ENCODE results near the gene FAM13A. TPM values are rescaled to one million over a fixed set of nuclear protein-coding genes. Genes with fewer than 3 reads are reported as not detected.

FAM13A gene
- total RNA-seq, 1 donor from 2014 or later = 40.3 TPM

GRCh38 chr4:88817740-88818139, 239.2 kb downstream of the FAM13A start:
- Mint-ChIP-seq H3K27me3 (ENCODE audit: insufficient read depth, low read depth) (peaks cover 2% of the 10 kb centered on the region), H3K36me3 (no peaks in the 10 kb centered on the region), H3K27ac (no peak overlapping the region), H3K4me3 (no peak overlapping the region), H3K9me3 (no peaks in the 10 kb centered on the region), H3K4me1 (peaks cover 21% of the 10 kb centered on the region)
- H3K9ac ChIP-seq = no peak overlapping the region
- H4K20me1 ChIP-seq (ENCODE audit: low read depth) = no peaks in the 10 kb centered on the region
- no peaks in the 10 kb centered on the region for H3K27me3 ChIP-seq
- no peak overlapping the region for H3K27ac ChIP-seq
- no peaks in the 10 kb centered on the region for H3K36me3 ChIP-seq
- H3K79me2 ChIP-seq (ENCODE audit: low read depth) = peaks cover 4% of the 10 kb centered on the region
- no peak for DNase-seq (ENCODE audit: low spot score)
- H3K4me2 ChIP-seq = no peak overlapping the region
- no peak overlapping the region for H3K4me3 ChIP-seq
- peaks cover 11% of the 10 kb centered on the region for H3K4me1 ChIP-seq
- H3F3A ChIP-seq (ENCODE audit: low read depth) = peaks cover under 1% of the 10 kb centered on the region
- TF ChIP-seq CTCF (IDR thresholded peaks at IDR 0.05) = no peak
- no peak overlapping the region for H2AFZ ChIP-seq (replicated peaks)
- no peaks in the 10 kb centered on the region for H3K9me3 ChIP-seq (ENCODE audit: low read depth)

GRCh38 chr4:88816360-88816759, 240.6 kb downstream of the FAM13A start:
- Histone ChIP-seq H3K4me2 (no peak overlapping the region), H3K4me1 (no peaks in the 10 kb centered on the region), H3K27ac (no peak overlapping the region), H3K9ac (no peak overlapping the region), H4K20me1 (ENCODE audit: low read depth) (no peaks in the 10 kb centered on the region), H3K36me3 (no peaks in the 10 kb centered on the region), H3F3A (ENCODE audit: low read depth) (no peaks in the 10 kb centered on the region), H3K9me3 (ENCODE audit: low read depth) (no peaks in the 10 kb centered on the region), H2AFZ (replicated peaks) (no peak overlapping the region), H3K4me3 (no peak overlapping the region), H3K27me3 (no peaks in the 10 kb centered on the region), H3K79me2 (ENCODE audit: low read depth) (no peaks in the 10 kb centered on the region)
- H3K27me3 Mint-ChIP-seq (ENCODE audit: insufficient read depth, low read depth) = peaks cover 2% of the 10 kb centered on the region
- no peak for DNase-seq (ENCODE audit: low spot score)
- no peak overlapping the region for H3K27ac Mint-ChIP-seq
- peaks cover 14% of the 10 kb centered on the region for H3K4me1 Mint-ChIP-seq
- no peak overlapping the region for H3K4me3 Mint-ChIP-seq
- H3K36me3 Mint-ChIP-seq = no peaks in the 10 kb centered on the region
- no peaks in the 10 kb centered on the region for H3K9me3 Mint-ChIP-seq
- TF ChIP-seq EZH2phosphoT487 (IDR thresholded peaks at IDR 0.05) (no peak), CTCF (IDR thresholded peaks at IDR 0.05) (no peak), EZH2 (IDR thresholded peaks at IDR 0.05) (no peak)

DNA sequence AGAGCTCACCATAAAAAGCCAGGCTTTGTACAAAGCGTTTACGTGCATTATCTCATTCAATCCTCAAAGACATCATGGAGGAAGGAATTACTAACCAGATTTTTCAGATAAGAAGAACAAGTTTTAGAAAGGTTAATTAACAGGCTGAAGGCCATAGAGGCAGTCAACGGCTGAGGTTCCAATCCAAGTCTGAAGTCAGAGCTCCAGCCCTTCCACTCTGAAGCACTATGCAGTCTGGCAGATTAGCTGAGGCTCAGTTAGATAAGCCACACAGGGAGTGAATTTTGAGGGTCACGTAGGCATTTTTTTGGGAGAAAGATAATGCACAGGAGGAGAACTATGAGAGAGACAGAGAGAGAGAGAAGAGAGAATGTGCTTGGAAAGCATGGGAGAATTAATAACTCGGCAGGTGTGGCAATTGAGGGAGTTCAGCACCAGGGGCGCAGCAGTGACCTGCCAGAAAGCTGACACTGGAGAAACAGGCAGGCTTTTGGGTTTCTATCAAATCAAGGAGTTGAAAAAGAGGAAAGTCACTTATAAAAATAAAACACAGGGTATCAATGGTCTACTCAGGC, 242.9 kb downstream of the FAM13A start:
- no peak overlapping the region for H3K4me2 ChIP-seq
- H3K79me2 ChIP-seq (ENCODE audit: low read depth) = no peaks in the 10 kb centered on the region
- Mint-ChIP-seq H3K36me3 (no peaks in the 10 kb centered on the region), H3K4me3 (no peak overlapping the region), H3K27ac (no peak overlapping the region), H3K4me1 (peaks cover 4% of the 10 kb centered on the region), H3K27me3 (ENCODE audit: insufficient read depth, low read depth) (no peaks in the 10 kb centered on the region), H3K9me3 (no peaks in the 10 kb centered on the region)
- no peaks in the 10 kb centered on the region for H3K36me3 ChIP-seq
- DNase-seq (ENCODE audit: low spot score) = no peak
- H3K9ac ChIP-seq = no peak overlapping the region
- H4K20me1 ChIP-seq (ENCODE audit: low read depth) = peaks cover 4% of the 10 kb centered on the region
- H3K9me3 ChIP-seq (ENCODE audit: low read depth) = no peaks in the 10 kb centered on the region
- H3K4me1 ChIP-seq = no peaks in the 10 kb centered on the region
- H3K27ac ChIP-seq = no peak overlapping the region
- H3K4me3 ChIP-seq = no peak overlapping the region
- H3K27me3 ChIP-seq = no peaks in the 10 kb centered on the region
- no peaks in the 10 kb centered on the region for H3F3A ChIP-seq (ENCODE audit: low read depth)
- H2AFZ ChIP-seq (replicated peaks) = no peak overlapping the region
- no peak for TF ChIP-seq EZH2phosphoT487 (IDR thresholded peaks at IDR 0.05)
- TF ChIP-seq CTCF (IDR thresholded peaks at IDR 0.05) = peak; percentile 20

Measured in neural progenitor cell (in vitro differentiated cells).